ENCODE results near the gene SMIM30.

SMIM30 gene

GRCh38 chr7:113100121-113100603, 18.2 kb downstream of the SMIM30 start:
- DNase-seq (ENCODE audit: low read depth, low spot score), result no peak

GRCh38 chr7:113099284-113099919, 19.0 kb downstream of the SMIM30 start:
- no peak for DNase-seq (ENCODE audit: low read depth, low spot score)

GRCh38 chr7:113094517-113095249, 23.7 kb downstream of the SMIM30 start:
- no peak for DNase-seq (ENCODE audit: low read depth, low spot score)

GRCh38 chr7:113093561-113093960, 24.8 kb downstream of the SMIM30 start:
- no peak for DNase-seq (ENCODE audit: low read depth, low spot score)

- no peak for DNase-seq (ENCODE audit: low read depth, low spot score)
Observed at GRCh38 chr7:113092762-113093161, 25.6 kb downstream of the SMIM30 start.

- DNase-seq (ENCODE audit: low read depth, low spot score), result no peak
Observed at GRCh38 chr7:113087071-113087998, 31.0 kb downstream of the SMIM30 start.

- no peak for DNase-seq (ENCODE audit: low read depth, low spot score)
Observed at GRCh38 chr7:113086431-113086888, 31.9 kb downstream of the SMIM30 start, which contains the start of gene GPR85. Gene GPR85 (minus strand): TSS chr7:113086827. CDS start chr7:113084721, 2,106 bp downstream.

GRCh38 chr7:113085781-113086390, 32.5 kb downstream of the SMIM30 start:
- DNase-seq (ENCODE audit: low read depth, low spot score), result no peak

- no peak for DNase-seq (ENCODE audit: low read depth, low spot score)
Observed at GRCh38 chr7:113084496-113085172, 33.7 kb downstream of the SMIM30 start.

GRCh38 chr7:113083816-113084495, 34.4 kb downstream of the SMIM30 start:
- no peak for DNase-seq (ENCODE audit: low read depth, low spot score)

- DNase-seq (ENCODE audit: low read depth, low spot score), result no peak
Observed at GRCh38 chr7:113083132-113083815, 35.1 kb downstream of the SMIM30 start.

GRCh38 chr7:113078331-113078730, 40.0 kb downstream of the SMIM30 start:
- DNase-seq (ENCODE audit: low read depth, low spot score), result no peak

GRCh38 chr7:113076703-113077102, 41.7 kb downstream of the SMIM30 start:
- DNase-seq (ENCODE audit: low read depth, low spot score), result no peak

GRCh38 chr7:113071465-113071864, 46.9 kb downstream of the SMIM30 start:
- DNase-seq (ENCODE audit: low read depth, low spot score), result no peak
